Umbilical cord (tissue), 2 donors: ENCODE data around the gene PLCB1. TPM values are rescaled to one million over a fixed set of nuclear protein-coding genes. Genes with fewer than 3 reads are reported as not detected.

ENCODE experiments used
- DNase-seq: peaks from one replicate; pipeline ENCODE4 v3.0.0-alpha.2; 2015; ENCODE audit warnings: low spot score
- total RNA-seq: library from RNA; depleted of rRNA; stranded (reverse); fragments of >200 nt; gene quantifications from one replicate; pipeline ENCODE4 v1.2.3, GENCODE V29; 2014; ENCODE audit warnings: low replicate concordance; ENCODE audit not compliant: insufficient read depth

Gene PLCB1
- total RNA-seq, 1 donor from 2014 or later: 49.1 TPM

- no peak for DNase-seq
These were observed 80.2 kb downstream of the PLCB1 start for GRCh38 chr20:8212286-8212685.

GRCh38 chr20:8213270-8213669 is 81.2 kb downstream of the PLCB1 start:
- DNase-seq: no peak

- DNase-seq: no peak
These were observed 81.9 kb downstream of the PLCB1 start for GRCh38 chr20:8213831-8214587.

- DNase-seq: peak; percentile 13
These were observed 83.3 kb downstream of the PLCB1 start for GRCh38 chr20:8215361-8215781.

GRCh38 chr20:8216375-8217200 is 84.5 kb downstream of the PLCB1 start:
- DNase-seq: no peak

GRCh38 chr20:8218861-8219260 is 86.8 kb downstream of the PLCB1 start:
- DNase-seq: no peak

- DNase-seq: no peak
These were observed 87.3 kb downstream of the PLCB1 start for GRCh38 chr20:8219403-8219802.

GRCh38 chr20:8220716-8221115 is 88.7 kb downstream of the PLCB1 start:
- DNase-seq: no peak

GRCh38 chr20:8221887-8222419 is 89.9 kb downstream of the PLCB1 start:
- DNase-seq: no peak

- peak; percentile 48 for DNase-seq
These were observed 91.2 kb downstream of the PLCB1 start for GRCh38 chr20:8223091-8223870.

GRCh38 chr20:8225658-8226057 is 93.6 kb downstream of the PLCB1 start:
- DNase-seq: no peak

- no peak for DNase-seq
These were observed 94.0 kb downstream of the PLCB1 start for GRCh38 chr20:8226106-8226505.

GRCh38 chr20:8227293-8227692 is 95.2 kb downstream of the PLCB1 start:
- no peak for DNase-seq

GRCh38 chr20:8228315-8228714 is 96.2 kb downstream of the PLCB1 start:
- no peak for DNase-seq

GRCh38 chr20:8229090-8229489 is 97.0 kb downstream of the PLCB1 start:
- no peak for DNase-seq

- no peak for DNase-seq
These were observed 99.0 kb downstream of the PLCB1 start for GRCh38 chr20:8231038-8231437.

GRCh38 chr20:8232332-8232731 is 100.3 kb downstream of the PLCB1 start:
- DNase-seq: no peak

GRCh38 chr20:8234580-8234979 is 102.5 kb downstream of the PLCB1 start:
- DNase-seq: no peak

GRCh38 chr20:8242066-8242465 is 110.0 kb downstream of the PLCB1 start:
- DNase-seq: no peak

GRCh38 chr20:8242827-8243724 is 111.0 kb downstream of the PLCB1 start:
- peak; percentile 9 for DNase-seq

- peak; percentile 23 for DNase-seq
These were observed 112.6 kb downstream of the PLCB1 start for GRCh38 chr20:8244637-8245036.
